ENCODE results near the gene RPS6KA2.

The RPS6KA2 gene

GRCh38 chr6:166567107-166567506 lies 59.9 kb downstream of the RPS6KA2 start:
- DNase-seq: no peak

- DNase-seq: no peak
These were observed 60.7 kb downstream of the RPS6KA2 start for GRCh38 chr6:166566026-166567011.

- DNase-seq: no peak
These were observed 61.7 kb downstream of the RPS6KA2 start for GRCh38 chr6:166565084-166565967.

- DNase-seq: no peak
These were observed 63.2 kb downstream of the RPS6KA2 start for GRCh38 chr6:166563805-166564204.

GRCh38 chr6:166563200-166563599 lies 63.9 kb downstream of the RPS6KA2 start:
- no peak for DNase-seq

- no peak for DNase-seq
These were observed 64.3 kb downstream of the RPS6KA2 start for GRCh38 chr6:166562726-166563125.

GRCh38 chr6:166561771-166562359 lies 65.2 kb downstream of the RPS6KA2 start:
- no peak for DNase-seq

- no peak for DNase-seq
These were observed 66.8 kb downstream of the RPS6KA2 start for GRCh38 chr6:166560222-166560621.

GRCh38 chr6:166559662-166560061 lies 67.4 kb downstream of the RPS6KA2 start:
- DNase-seq: no peak

- no peak for DNase-seq
These were observed 67.8 kb downstream of the RPS6KA2 start for GRCh38 chr6:166559211-166559610.

- DNase-seq: no peak
These were observed 68.7 kb downstream of the RPS6KA2 start for GRCh38 chr6:166558156-166559005.

- DNase-seq: peak; percentile 68
These were observed 70.2 kb downstream of the RPS6KA2 start for GRCh38 chr6:166556863-166557322.

GRCh38 chr6:166556336-166556735 lies 70.7 kb downstream of the RPS6KA2 start:
- DNase-seq: no peak

GRCh38 chr6:166555086-166555485 lies 72.0 kb downstream of the RPS6KA2 start:
- DNase-seq: no peak

- DNase-seq: no peak
These were observed 72.7 kb downstream of the RPS6KA2 start for GRCh38 chr6:166554316-166554715.

GRCh38 chr6:166553563-166554271 lies 73.3 kb downstream of the RPS6KA2 start:
- no peak for DNase-seq

GRCh38 chr6:166552600-166552999 lies 74.5 kb downstream of the RPS6KA2 start:
- DNase-seq: no peak

- DNase-seq: no peak
These were observed 75.1 kb downstream of the RPS6KA2 start for GRCh38 chr6:166551754-166552495.

GRCh38 chr6:166546653-166547052 lies 80.4 kb downstream of the RPS6KA2 start:
- DNase-seq: no peak

GRCh38 chr6:166545156-166546034 lies 81.7 kb downstream of the RPS6KA2 start:
- DNase-seq: no peak
